Karpas-422 (cell line): ENCODE results near the gene FLYWCH2. TPM values are rescaled to one million over a fixed set of nuclear protein-coding genes. Genes with fewer than 3 reads are reported as not detected.
"Not testable (repeated sequence)": the region's sequence is repeated elsewhere in the genome, so short reads cannot be mapped to it uniquely, and the experiment has no call there.

Source experiments
- DNase-seq: peaks from one replicate; pipeline ENCODE4 v3.0.0-alpha.2; 2015
- H2AFZ ChIP-seq: fragments of 200-600 bp; sonication (generic); 2 replicates; pipeline ENCODE4 v1.6.1; 2014; ENCODE audit warnings: antibody characterized with exemption, low read length, mixed read lengths
- H3K27ac ChIP-seq: fragments of 200-600 bp; sonication (generic); 2 replicates; pipeline ENCODE4 v1.5.1; 2014; ENCODE audit warnings: mild to moderate bottlenecking, low read length, moderate library complexity
- H3K27me3 ChIP-seq: fragments of 200-600 bp; sonication (generic); 2 replicates; pipeline ENCODE4 v1.6.1; 2014; ENCODE audit warnings: low read length, mixed read lengths
- H3K36me3 ChIP-seq: fragments of 200-600 bp; sonication (generic); 2 replicates; pipeline ENCODE4 v1.6.1; 2014; ENCODE audit warnings: low read length, mixed read lengths; ENCODE audit not compliant: insufficient read depth
- H3K4me1 ChIP-seq: fragments of 200-600 bp; sonication (generic); 2 replicates; pipeline ENCODE4 v1.6.1; 2014; ENCODE audit warnings: mild to moderate bottlenecking, low read length, mixed read lengths
- H3K4me2 ChIP-seq: fragments of 200-600 bp; sonication (generic); 2 replicates; pipeline ENCODE4 v1.6.1; 2014; ENCODE audit warnings: low read length, low read depth, mild to moderate bottlenecking; ENCODE audit not compliant: poor library complexity, severe bottlenecking
- H3K4me3 ChIP-seq: fragments of 200-600 bp; sonication (generic); 2 replicates; pipeline ENCODE4 v1.5.1; 2014; ENCODE audit warnings: mild to moderate bottlenecking, antibody characterized with exemption, low read length, mixed read lengths
- H3K79me2 ChIP-seq: fragments of 200-600 bp; sonication (generic); 2 replicates; pipeline ENCODE4 v1.6.1; 2014; ENCODE audit warnings: mild to moderate bottlenecking, low read length, mixed read lengths
- H3K9ac ChIP-seq: fragments of 200-600 bp; sonication (generic); 2 replicates; pipeline ENCODE4 v1.6.0; 2014; ENCODE audit warnings: low read length
- H3K9me2 ChIP-seq: fragments of 200-600 bp; sonication (generic), shearing (Covaris generic); replicated peaks from 2 replicates; pipeline ENCODE4 v1.6.0; 2014; ENCODE audit warnings: mild to moderate bottlenecking, low read length, moderate library complexity; ENCODE audit not compliant: insufficient read depth
- H3K9me3 ChIP-seq: fragments of 300-700, 200-600 bp; sonication (generic); 2 replicates; pipeline ENCODE4 v1.6.1; 2014; ENCODE audit warnings: low read length, mixed read lengths
- H4K20me1 ChIP-seq: fragments of 200-600 bp; sonication (generic); 2 replicates; pipeline ENCODE4 v1.6.1; 2014; ENCODE audit warnings: mild to moderate bottlenecking, antibody characterized with exemption, low read length, low read depth; ENCODE audit not compliant: insufficient read depth
- total RNA-seq: library from RNA; depleted of rRNA; stranded (reverse); fragments of >200 nt; shearing (Covaris generic); gene quantifications from 2 replicates; pipeline ENCODE4 v1.2.3, GENCODE V29; 2014; ENCODE audit warnings: low replicate concordance

FLYWCH2 gene
- total RNA-seq, 1 experiment from 2014 or later: 63.5 TPM

DNA sequence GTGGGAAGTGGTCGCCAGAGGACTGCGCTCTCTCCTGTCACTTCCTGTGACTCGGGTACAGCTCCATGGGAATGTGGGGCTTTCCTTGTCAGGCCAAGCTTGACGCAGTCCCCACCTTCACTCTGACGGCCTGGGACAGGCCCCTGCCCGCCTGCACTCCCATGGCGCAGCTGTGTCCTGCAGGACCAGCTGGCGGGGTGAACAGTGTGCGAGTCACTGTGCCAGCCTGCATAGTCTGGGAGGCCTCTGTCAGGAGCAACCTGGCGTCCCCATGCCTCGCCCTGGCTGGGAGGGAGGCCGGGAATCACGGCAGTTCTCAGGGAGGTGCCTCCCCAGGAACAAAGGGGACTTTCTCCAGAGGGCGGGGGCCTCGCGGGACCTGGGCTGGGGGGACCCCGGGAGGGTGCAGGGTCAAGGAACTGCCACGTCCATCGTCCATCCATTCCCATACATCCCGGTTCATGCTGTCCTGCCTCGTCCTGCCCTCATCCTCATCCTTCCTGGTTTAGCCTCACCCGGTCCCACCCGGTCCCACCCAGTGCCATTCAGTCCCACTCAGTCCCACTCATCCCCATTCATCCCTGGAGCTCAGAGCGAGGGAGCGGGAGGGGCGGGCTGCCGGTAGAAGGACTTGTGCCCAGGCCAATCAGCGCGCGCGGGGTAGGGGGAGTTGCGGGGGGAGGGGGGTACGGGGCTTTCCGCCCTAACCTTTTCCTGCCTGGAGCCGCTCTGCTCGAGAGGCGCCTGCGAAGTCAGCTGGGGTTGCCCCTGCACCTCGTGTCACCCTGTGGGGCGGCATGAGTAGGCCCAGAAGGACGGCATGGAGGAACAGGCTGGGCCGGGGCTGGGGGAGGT is 42.1 kb downstream of the FLYWCH2 start:
- H3K27ac ChIP-seq: no peak overlapping the region
- no peak overlapping the region for H3K9ac ChIP-seq
- DNase-seq: no peak
- H3K4me1 ChIP-seq: peaks cover 10% of the 10 kb centered on the region
- no peak overlapping the region for H3K4me3 ChIP-seq
- H3K9me3 ChIP-seq: no peaks in the 10 kb centered on the region
- H3K9me2 ChIP-seq: no peaks in the 10 kb centered on the region
- H4K20me1 ChIP-seq: no peaks in the 10 kb centered on the region
- H2AFZ ChIP-seq: no peak overlapping the region
- H3K27me3 ChIP-seq: no peaks in the 10 kb centered on the region
- H3K4me2 ChIP-seq: no peak overlapping the region
- H3K36me3 ChIP-seq: no peaks in the 10 kb centered on the region
- H3K79me2 ChIP-seq: no peaks in the 10 kb centered on the region

DNA sequence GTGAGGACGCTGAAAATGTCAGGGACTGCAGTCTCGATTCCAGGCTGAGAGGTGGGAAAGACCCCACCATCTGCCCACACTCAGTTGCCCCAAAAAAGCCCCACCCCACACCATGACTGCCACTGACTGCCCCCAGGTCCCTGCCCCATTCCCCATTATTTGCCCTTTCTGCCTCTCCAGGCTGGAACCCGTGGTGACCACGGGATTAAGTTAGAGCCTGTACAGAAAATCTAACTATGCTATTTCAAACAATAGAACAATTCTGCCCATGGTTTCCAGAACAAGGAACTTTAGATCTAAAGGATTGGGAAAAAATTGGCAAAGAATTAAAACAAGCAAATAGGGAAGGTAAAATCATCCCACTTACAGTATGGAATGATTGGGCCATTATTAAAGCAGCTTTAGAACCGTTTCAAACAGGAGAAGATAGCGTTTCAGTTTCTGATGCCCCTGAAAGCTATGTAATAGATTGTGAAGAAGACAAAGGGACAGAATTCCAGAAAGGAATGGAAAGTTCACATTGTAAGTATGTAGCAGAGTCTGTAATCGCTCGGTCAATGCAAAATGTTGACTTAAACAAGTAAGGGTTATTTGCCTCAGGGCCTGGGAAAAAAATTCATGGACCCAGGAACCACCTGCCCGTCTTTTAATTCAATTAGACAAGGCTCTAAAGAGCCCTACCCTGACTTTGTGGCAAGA is 43.1 kb downstream of the FLYWCH2 start:
- H3K27me3 ChIP-seq: no peaks in the 10 kb centered on the region
- H3K4me1 ChIP-seq: peaks cover 10% of the 10 kb centered on the region
- H3K27ac ChIP-seq: no peak overlapping the region
- no peaks in the 10 kb centered on the region for H3K36me3 ChIP-seq
- no peaks in the 10 kb centered on the region for H3K9me3 ChIP-seq
- H3K79me2 ChIP-seq: no peaks in the 10 kb centered on the region
- peak overlapping the region; percentile 37 for H3K4me2 ChIP-seq
- no peaks in the 10 kb centered on the region for H4K20me1 ChIP-seq
- DNase-seq: no peak
- no peak overlapping the region for H2AFZ ChIP-seq
- H3K9me2 ChIP-seq: no peaks in the 10 kb centered on the region
- H3K4me3 ChIP-seq: no peak overlapping the region
- H3K9ac ChIP-seq: no peak overlapping the region

DNA sequence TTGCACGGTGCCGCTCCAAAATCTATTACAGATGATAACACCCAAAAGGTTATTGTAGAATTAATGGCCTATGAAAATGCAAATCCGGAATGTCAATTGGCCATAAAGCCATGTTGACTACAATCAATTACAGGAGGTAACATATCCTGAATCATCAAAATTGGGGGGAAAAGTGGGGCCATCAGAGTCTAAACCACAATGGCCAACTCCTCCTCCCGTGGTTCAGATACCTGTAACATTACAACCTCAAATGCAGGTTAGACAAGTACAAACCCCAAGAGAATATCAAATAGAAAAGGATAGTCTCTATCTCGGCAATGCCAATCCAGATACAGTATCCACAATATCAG is 43.6 kb downstream of the FLYWCH2 start:
- Histone ChIP-seq H3K36me3 (no peaks in the 10 kb centered on the region), H3K4me2 (peak overlapping the region; percentile 37), H4K20me1 (no peaks in the 10 kb centered on the region), H3K9me3 (no peaks in the 10 kb centered on the region), H3K27ac (no peak overlapping the region), H3K27me3 (no peaks in the 10 kb centered on the region), H2AFZ (no peak overlapping the region; the same call in 1 of the 2 replicates), H3K9ac (peak overlapping the region; percentile 10; the same call in 1 of the 2 replicates), H3K4me1 (peaks cover 10% of the 10 kb centered on the region), H3K4me3 (0 out of 2 replicates have a peak overlapping the region, but pooled peaks have one; percentile 31), H3K79me2 (no peaks in the 10 kb centered on the region), H3K9me2 (no peaks in the 10 kb centered on the region)
- DNase-seq: no peak

DNA sequence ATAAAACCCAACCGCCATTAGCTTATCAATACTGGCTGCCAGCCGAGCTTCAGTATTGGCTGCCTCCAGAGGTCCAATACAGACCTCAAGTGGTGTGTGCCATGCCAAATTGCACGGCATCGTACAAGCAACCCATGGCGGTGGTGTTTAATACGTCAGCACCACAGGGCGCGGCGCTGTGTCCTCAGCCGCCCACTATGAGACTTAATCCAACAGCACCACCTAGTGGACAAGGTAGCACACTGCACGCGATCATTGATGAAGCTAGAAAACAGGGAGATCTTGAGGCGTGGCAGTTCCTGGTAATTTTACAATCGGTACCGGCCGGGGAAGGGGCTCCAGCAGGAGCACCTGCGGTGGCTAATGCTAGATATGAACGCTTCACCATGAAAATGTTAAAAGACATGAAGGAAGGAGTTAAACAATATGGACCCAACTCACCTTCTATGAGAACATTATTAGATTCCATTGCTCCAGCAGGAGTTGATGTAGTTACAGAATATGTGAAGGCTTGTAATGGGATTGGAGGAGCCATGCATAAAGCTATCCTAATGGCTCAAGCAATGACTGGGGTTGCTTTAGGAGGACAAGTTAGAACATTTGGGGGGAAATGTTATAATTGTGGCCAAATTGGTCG is 44.1 kb downstream of the FLYWCH2 start:
- no peak overlapping the region for H3K27ac ChIP-seq
- peaks cover 10% of the 10 kb centered on the region for H3K4me1 ChIP-seq
- H3K36me3 ChIP-seq: no peaks in the 10 kb centered on the region
- no peaks in the 10 kb centered on the region for H3K9me2 ChIP-seq
- no peaks in the 10 kb centered on the region for H4K20me1 ChIP-seq
- H2AFZ ChIP-seq: no peak overlapping the region; the same call in 1 of the 2 replicates
- no peaks in the 10 kb centered on the region for H3K9me3 ChIP-seq
- H3K79me2 ChIP-seq: no peaks in the 10 kb centered on the region
- H3K4me2 ChIP-seq: peak overlapping the region; percentile 37
- no peaks in the 10 kb centered on the region for H3K27me3 ChIP-seq
- H3K4me3 ChIP-seq: 0 out of 2 replicates have a peak overlapping the region, but pooled peaks have one; percentile 31
- peak overlapping the region; percentile 10; the same call in 1 of the 2 replicates for H3K9ac ChIP-seq
- peak; percentile 96 for DNase-seq

DNA sequence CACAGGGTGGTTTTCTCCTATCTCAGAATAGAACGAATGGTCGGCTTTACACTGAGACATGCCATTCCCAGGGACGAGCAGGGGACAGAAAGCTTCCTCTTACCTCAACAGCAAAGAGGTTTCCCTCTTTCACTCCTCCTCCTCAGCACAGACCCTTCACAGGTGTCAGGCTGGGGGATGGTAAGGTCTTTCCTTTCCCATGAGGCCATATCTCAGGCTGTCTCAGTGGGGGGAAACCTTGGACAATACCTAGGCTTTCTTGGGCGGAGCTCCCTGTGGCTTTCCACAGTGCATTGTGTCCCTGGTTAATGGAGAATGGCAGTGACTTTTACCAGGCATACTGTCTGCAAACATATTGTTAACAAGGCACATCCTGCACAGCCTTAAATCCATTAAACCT is 45.1 kb downstream of the FLYWCH2 start:
- not testable (repeated sequence) for H2AFZ ChIP-seq, H3K4me3 ChIP-seq, DNase-seq, H3K9ac ChIP-seq, H3K36me3 ChIP-seq, H3K9me3 ChIP-seq, H3K4me2 ChIP-seq, H3K79me2 ChIP-seq, H3K4me1 ChIP-seq, H3K27ac ChIP-seq, H4K20me1 ChIP-seq, H3K9me2 ChIP-seq, H3K27me3 ChIP-seq

DNA sequence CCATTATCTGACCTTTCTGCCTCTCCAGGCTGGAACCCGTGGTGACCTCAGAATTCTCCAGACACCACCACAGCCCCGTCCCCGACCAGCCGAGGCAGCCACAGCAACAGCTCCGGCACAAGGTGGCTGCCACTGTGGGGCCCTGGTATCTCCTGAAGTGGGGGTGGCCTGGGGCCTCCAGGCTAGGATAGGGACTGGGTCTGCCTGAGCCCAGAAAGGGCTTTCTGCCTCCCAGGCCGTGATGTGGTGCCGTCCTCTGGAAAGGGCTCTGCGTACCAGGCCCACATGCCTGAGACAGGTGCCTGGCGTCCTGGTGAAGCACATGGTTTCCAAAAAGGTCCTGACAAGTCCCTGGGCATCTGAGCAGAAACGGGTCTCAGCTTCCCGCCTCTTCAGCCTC is 45.8 kb downstream of the FLYWCH2 start:
- Histone ChIP-seq H3K4me1 (peaks cover 10% of the 10 kb centered on the region), H3K9ac (no peak overlapping the region), H3K36me3 (no peaks in the 10 kb centered on the region), H3K9me2 (no peaks in the 10 kb centered on the region), H2AFZ (no peak overlapping the region), H4K20me1 (no peaks in the 10 kb centered on the region), H3K27ac (no peak overlapping the region), H3K27me3 (no peaks in the 10 kb centered on the region), H3K9me3 (no peaks in the 10 kb centered on the region), H3K4me2 (no peak overlapping the region), H3K79me2 (no peaks in the 10 kb centered on the region), H3K4me3 (no peak overlapping the region)
- DNase-seq: no peak

DNA sequence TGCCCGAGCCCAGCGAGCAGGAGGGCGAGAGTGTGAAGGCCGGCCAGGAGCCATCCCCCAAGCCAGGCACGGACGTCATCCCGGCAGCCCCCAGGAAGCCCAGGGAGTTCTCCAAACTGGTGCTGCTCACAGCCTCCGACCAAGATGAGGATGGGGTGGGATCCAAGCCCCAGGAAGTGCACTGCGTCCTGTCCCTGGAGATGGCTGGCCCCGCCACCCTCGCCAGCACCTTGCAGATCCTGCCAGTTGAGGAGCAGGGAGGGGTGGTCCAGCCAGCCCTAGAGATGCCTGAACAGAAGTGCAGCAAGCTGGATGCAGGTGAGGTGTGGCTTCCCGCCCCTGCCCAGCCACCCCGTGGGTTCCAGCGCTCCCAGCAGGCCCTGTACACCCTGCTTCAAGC is 46.7 kb downstream of the FLYWCH2 start:
- Histone ChIP-seq H3K27me3 (no peaks in the 10 kb centered on the region), H3K4me2 (no peak overlapping the region), H3K36me3 (no peaks in the 10 kb centered on the region), H3K9me3 (no peaks in the 10 kb centered on the region), H3K9ac (no peak overlapping the region), H3K4me3 (no peak overlapping the region), H2AFZ (no peak overlapping the region), H3K79me2 (no peaks in the 10 kb centered on the region), H4K20me1 (no peaks in the 10 kb centered on the region), H3K4me1 (peaks cover 10% of the 10 kb centered on the region), H3K27ac (no peak overlapping the region), H3K9me2 (no peaks in the 10 kb centered on the region)
- DNase-seq: no peak

DNA sequence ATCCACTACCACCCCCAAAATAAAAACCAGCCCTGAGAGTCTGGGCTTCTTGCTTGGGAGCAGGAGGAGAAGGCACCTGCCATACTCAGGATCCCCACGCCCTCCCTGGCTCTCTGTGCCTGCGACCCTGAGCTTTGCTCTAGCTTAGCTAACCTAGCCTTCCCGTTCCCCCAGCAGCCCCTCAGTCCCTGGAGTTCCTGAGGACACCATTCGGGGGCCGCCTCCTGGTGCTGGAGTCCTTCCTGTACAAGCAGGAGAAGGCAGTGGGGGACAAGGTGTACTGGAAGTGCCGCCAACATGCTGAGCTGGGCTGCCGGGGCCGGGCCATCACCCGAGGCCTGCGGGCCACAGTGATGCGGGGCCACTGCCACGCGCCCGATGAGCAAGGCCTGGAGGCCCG is 47.2 kb downstream of the FLYWCH2 start:
- Histone ChIP-seq H3K9me2 (no peaks in the 10 kb centered on the region), H2AFZ (no peak overlapping the region), H3K79me2 (no peaks in the 10 kb centered on the region), H3K4me2 (no peak overlapping the region), H3K4me1 (peaks cover 10% of the 10 kb centered on the region), H3K27me3 (no peaks in the 10 kb centered on the region), H3K4me3 (no peak overlapping the region), H4K20me1 (no peaks in the 10 kb centered on the region), H3K9me3 (no peaks in the 10 kb centered on the region), H3K36me3 (no peaks in the 10 kb centered on the region), H3K27ac (no peak overlapping the region), H3K9ac (no peak overlapping the region)
- DNase-seq: no peak
